NCI-H524 (cell line): ENCODE data around the gene VAX1.
"Not testable (repeated sequence)": the region's sequence is repeated elsewhere in the genome, so short reads cannot be mapped to it uniquely, and the experiment has no call there.

ENCODE experiments used
- DNase-seq, 2 experiments: peaks; one replicate each; lab custom pipeline; 2025; lab: John Stamatoyannopoulos, UW

Gene VAX1

DNA sequence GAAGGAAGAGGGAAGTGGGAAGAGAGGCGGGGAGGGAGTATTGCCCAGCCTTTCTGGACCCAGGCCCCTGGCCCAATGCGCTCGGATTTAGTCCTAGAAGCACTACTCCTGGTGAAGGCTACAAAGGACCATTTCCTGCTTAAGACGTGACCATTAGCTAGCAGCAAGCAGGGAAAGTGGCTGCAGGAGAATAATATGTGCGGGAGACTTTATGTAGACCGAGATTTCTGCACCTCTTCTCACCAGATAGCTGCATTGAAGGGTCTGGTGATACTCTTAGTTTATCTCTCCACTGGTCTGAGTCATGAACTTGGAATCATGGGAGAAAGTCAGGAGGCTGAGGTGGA, 3.1 kb downstream of the VAX1 start:
- no peak for DNase-seq

DNA sequence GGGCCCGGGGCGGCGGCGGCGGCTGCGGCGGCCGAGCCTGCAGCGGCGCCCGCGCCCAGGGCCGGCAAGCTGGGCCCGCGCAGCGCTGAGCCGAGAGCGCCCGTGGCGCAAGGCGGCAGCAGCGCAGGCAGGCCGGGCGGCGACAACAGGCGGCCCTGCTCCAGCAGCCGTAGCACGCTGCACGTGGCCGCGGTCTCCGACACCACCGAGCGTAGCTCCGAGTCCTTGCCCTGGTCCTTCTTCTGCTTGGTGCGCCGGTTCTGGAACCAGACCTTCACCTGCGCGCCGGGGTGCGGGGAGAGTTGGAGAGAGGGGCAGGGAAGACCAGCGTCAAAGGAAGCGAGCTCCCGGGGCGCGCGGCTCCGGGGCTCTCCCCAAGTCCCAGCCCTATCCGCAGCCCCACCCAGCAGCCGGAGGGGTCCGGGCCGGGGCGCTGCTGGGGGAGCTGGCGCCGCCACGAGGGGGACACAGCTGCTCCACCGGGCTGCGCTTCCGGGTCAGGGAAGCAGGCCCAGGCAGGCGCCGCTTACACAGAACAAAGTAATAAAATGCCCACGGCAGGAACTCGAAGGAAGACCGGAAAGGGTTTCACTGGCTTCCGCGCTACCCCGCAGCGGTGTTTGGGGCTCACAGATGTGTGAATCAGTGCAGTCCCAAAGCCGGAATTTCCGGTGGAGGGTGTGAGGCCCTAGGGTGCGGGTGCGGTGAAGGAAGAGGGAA, 3.6 kb downstream of the VAX1 start:
- peak in 1 of 2 experiments; percentile 7 for DNase-seq

DNA sequence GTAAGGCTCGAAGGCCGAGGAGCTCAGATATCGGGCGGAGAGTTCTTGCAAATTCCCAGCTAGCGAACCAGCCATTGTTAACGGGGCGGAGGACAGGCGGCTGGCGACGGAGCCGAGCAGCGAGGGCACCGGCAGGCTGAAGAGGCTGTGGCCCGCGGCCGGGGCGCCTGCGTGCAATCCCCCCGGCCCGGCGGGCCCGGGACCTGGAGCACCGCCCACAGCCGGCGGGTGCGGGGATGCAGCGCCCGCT, 4.1 kb downstream of the VAX1 start:
- DNase-seq, result no peak

DNA sequence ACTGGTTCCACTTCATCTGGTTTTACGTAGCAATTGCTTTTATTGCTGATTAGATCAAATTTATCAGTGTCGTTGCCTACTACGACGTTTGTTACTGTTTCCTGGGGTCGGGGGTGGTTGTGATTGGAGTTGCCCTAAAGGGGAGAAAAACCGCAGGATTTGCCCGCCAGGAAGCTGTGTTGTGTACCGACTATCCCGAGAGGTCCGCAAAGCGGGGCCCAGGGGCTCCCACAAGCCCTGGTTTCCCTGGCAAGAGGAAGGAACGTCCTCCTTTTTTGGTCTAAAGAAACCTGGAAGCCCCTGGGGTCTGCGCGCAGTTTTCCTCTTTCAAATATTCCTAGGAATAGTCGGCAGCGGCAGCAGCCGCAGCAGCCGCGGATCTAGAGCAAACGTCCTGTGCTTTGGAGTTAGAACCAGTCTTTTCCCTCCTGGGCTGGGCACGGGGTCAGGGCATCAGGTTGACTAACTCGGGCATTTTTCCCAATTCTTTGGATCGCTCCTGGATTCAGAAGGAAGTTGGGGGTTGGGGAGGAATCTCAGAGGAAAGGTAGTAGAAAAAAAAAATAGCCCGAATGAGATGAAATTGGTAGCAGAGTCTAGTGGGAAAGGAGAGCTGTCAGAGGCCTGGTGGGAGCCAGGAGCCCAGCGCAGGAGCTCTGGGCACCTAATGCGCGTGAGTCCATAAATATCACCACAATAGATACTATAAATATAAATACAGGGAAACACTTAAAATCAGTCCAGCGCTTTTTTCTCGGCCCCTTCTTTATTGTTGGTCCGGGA, 4.6 kb downstream of the VAX1 start:
- DNase-seq, result no peak

DNA sequence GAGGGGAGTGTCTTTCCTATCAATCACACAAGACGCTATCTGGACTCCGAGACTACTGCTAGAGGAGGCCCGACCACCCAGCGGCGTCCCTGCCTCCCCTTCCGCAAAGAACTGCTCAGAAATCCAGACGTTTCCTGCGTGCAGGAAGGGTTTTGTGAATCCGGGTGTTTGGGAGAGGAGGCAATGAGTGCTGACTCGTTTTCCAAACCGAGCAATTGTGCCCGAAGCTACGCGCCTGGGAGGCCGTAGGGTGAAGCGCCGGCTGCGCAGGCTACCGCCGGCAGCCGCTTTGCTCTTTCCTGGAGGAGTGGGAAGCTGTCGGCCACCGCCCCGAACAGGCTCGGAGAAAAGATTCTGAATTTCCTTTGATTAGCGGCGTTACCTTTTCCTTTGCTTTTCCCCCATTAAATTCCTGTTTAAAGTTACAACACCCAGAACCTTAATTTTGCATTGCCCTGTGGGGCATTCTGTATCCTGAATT, 5.3 kb downstream of the VAX1 start:
- no peak for DNase-seq

DNA sequence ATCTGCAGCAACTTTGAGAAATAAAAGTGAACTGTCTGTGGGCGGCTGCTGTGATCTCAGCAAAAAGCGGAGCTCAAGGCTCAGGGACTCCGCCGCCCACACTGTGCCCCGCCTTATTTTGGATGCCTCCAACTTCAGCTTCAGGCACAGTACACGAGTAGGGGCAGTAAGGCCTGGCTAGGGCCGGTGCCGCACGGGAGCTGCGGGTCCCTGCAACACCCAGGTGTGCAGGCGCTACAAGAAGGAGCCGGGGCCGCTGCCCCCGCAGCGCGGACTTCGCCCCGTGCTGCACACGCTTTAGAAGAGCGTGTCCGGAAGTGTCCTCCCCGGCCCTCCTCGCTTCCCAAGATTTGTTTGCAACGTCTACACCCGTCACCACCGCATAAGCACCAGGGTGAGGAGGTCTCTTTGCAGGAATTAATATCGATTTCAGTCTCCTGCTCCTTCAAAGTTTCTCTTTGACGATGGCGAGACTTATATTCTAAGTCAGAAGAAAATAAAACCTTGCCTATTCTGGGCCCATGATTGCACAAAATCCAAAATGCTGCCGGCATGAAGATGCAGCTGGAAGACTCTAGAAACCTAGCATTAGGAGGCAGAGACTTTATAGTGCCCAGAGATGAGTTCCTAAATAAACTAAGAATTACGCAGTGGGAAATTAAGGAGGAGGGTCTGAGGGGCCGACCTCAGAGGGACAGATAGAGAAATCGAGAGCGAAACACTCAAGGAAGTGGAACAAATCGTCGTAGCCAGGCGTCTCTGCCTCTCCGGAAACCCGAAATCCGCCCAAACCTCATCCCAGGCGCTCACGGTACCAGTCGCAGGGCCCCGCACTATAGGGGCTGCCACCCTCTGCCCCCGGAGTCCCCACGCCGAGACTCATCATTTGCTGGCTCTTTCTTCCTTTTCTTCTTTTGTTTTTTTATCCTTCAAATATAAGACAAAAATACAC, 6.4 kb downstream of the VAX1 start:
- DNase-seq, result no peak

DNA sequence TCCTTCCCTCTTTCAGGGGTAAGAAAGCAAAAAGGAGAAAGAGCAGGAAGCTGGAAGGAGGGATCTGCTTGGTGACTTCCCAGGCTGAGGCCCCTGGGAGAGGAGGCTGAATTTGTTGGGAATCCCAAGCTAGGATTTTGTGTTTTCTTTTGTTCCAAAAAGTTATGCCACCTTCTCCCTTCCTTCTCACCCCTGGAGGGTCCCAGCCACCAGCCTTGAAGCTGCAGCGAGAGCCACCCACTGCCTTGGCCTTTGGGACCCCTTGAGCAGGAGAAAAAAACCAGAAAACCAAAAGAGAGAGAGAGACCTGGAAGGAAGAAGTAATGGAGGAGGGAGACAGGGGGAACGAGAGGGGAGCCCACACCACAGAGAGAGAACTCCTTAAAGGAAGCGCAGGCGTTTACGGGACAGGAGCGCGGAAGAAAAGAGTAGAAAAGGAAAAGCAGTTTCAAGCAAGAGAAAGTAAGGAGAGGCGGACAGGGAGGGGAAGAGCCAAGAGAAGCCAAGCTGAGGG, 7.2 kb downstream of the VAX1 start:
- DNase-seq, result no peak

DNA sequence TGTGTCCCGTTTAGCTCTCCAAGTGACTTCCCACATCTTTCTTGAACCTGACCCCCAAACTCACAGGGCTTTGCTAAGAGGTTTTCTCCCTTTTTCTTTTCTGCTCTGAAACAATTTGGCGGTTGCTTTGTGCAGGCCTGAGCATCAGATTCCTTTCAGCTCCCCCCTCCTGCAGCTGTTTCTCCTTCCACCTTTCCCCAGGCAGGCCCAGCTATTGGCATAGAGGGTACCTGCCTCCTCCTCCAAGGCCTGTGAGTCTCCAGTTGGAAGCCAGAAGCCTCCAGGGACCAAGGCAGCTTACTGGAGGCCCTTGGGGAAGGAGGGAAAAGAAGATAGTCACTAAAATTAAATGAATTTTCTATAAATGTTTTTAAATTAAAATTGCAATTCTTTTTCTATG, 7.7 kb downstream of the VAX1 start:
- DNase-seq, result no peak

DNA sequence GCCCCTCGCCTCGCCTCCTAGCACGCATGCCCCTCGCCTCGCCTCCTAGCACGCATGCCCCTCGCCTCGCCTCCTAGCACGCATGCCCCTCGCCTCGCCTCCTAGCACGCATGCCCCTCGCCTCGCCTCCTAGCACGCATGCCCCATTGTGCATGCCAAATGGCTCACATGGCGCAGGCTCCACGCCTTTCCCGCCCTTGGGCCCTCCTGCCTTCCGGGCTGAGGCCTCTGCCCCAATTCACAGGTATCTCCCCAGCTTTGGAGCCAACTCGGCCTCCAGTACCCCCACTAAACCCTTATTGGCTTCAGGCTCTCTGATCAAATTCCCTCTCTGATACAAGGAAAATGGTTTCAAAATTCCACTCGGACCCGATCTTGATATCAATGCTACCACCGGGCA, 11.4 kb downstream of the VAX1 start:
- not testable (repeated sequence) for DNase-seq

DNA sequence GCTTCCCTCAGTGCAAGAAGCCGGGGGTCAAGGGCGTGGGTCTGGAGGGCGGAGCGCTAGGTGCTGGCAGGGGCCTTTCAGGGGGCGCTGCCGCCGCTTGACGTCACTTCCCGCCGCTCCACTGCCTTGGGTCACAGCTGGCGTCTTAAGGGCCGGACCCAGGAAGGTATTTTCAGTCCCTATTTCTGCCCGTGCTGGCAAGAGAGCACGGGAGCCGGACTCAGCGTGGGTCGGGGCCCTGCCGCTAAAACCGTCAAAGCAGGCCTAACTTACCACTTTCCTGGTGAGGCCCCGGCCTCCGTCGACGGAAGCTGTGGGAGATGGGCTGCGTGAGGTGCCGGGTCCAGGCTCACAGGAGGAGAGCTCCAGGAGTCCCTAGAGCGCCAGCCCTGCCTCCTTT, 12.0 kb downstream of the VAX1 start:
- no peak for DNase-seq

DNA sequence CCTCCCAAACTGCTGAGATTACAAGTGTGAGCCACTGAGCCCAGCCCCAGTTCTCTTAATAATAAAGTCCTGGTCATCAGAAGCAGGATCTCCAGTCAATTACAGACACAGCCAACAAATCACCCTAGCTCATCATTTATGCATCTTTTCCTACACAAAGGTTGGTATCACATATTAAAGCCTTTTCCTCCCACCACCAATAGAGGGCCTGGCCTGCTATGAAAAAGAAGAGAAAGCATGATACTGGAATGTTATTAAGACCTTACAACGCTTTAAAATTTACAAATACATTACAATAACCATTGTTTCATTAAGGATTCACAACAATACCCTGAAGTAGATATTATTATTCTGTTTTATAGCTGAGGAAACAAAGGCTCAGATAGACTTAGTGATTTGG, 25.9 kb downstream of the VAX1 start:
- DNase-seq, result no peak

DNA sequence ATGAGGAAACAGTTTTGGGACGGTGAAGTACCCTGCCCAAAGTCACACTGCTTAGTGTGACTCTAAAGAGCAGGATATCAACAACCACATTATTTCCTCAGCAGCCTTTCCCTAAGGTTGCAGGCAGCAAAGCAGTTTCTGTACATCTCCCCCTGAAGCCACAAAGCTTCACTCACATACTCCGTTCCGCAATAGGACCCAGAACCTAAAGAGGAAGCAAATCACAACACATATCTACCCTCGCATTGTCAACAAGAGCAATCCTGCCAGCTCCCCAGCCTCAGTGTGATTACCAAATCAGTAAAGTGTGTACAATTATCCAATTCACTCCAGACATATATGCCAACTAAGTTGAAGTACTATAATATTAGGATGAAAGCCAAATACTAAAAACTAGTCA, 30.8 kb downstream of the VAX1 start:
- no peak for DNase-seq

DNA sequence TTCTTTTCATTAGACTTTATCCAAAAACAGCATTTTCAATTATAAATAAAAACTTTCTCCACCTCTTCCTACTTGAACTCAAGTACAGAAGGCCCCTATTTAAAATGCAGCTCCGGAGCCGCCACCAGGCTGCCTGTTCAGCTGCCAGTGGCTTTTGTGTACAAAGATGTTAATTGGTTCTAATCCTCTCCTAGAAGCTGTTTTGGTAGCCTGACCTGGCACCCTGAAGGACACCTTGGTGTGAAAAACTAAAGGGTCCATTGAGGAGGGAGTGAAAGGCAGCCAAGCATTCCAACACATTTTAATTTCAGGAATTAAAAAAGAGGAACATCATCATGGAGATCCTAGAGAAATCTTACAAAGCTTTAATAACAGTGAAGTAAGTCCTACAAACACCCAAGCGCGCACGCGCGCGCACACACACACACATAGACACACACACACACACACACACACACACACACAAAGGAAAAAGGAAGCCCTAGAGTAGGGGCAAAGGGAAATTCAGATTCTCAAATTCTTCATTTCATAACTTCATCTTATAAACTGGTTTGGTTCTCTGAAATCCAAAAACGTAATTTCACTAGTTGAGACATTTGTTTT, 41.4 kb downstream of the VAX1 start:
- no peak for DNase-seq

DNA sequence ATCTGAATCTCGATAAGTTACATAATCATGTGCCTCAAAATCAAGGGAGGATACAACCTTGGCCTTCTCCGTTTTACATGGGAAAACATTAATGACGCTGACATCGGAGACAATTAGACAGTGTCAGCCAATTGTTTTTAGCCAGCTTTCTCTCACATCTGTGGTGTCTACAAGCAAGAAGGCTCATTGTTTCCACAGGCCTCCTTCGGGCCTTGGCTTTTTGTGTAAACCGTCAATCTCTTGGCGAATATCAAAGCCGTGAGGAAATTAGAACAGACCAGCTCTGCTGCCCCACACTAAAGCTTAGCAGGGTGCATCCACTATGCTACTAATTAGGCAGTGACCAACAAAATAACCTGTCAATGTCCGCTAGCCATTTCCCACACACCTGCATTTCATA, 43.2 kb downstream of the VAX1 start:
- DNase-seq, result no peak

DNA sequence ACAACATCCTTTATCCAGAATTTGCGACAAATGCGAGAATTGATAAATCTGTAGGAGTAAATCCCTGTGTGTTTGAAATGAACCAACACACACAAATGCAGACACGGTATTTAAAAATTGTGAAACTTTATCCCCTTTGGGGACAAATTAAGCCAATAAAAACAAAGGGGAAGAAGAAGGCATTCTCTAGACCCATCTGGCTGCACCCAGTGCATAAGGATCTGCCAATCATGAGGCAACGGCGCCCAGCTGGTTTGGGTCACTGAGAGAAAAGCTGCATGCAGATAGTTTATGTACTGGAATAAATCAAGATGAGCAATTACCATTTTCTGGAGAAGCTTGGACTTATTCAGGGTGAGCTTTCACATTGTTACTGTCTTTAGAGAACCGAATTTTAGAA, 45.7 kb downstream of the VAX1 start:
- peak in 1 of 2 experiments; percentile 1 for DNase-seq

DNA sequence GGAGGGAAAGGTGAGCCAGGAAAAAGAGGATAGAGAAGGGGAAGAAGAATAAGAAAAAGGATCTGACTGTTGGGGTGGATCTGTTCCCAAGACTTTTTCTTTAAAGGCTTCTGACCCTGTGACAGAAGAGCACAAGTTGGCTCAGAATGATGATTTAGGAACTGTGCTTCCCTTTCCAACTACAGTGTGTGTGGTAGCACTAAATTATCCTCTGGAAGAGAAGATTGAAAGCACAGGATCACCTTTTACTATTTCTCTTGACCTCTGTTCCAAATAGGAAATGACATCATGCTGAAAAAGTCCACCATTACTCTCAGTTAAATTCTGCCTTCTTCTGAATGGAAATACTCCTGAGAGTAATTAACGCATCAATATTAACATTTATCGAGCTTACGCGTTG, 47.2 kb downstream of the VAX1 start:
- DNase-seq, result no peak

DNA sequence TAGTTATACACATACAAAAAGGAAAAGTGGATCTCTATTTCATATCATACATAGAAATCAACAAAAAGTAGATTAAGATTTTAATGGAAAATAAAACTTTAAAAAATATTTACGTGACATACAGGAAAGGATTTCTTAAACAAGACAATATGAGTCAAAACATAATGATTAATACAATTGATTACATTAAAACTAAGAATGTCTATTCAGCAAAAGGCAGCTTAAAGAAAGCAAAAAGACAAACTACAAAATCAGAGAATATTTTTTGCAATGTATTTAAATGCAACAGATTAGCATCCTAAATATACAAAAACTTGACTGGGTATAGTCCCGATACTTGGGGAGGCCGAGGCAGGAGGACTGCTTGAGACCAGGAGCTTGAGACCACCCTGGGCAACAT, 50.5 kb downstream of the VAX1 start:
- DNase-seq, result no peak

DNA sequence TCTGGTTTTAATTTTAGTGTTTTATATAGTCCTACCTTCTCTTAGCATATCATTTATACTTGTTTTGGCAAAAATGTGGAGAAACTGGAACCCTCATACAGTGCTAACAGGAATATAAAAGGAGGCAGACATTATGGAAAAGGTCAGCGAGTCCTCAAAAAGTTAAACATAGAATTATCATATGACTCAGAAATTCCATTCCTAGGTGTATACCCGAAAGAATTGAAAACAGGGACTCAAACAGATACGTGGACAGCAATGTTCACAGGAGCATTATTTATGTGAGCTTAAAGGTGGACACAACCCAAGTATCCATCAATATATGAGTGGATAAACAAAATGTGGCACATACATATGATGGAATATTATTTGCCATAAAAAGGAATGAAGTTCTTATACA, 51.5 kb downstream of the VAX1 start:
- DNase-seq, result no peak

DNA sequence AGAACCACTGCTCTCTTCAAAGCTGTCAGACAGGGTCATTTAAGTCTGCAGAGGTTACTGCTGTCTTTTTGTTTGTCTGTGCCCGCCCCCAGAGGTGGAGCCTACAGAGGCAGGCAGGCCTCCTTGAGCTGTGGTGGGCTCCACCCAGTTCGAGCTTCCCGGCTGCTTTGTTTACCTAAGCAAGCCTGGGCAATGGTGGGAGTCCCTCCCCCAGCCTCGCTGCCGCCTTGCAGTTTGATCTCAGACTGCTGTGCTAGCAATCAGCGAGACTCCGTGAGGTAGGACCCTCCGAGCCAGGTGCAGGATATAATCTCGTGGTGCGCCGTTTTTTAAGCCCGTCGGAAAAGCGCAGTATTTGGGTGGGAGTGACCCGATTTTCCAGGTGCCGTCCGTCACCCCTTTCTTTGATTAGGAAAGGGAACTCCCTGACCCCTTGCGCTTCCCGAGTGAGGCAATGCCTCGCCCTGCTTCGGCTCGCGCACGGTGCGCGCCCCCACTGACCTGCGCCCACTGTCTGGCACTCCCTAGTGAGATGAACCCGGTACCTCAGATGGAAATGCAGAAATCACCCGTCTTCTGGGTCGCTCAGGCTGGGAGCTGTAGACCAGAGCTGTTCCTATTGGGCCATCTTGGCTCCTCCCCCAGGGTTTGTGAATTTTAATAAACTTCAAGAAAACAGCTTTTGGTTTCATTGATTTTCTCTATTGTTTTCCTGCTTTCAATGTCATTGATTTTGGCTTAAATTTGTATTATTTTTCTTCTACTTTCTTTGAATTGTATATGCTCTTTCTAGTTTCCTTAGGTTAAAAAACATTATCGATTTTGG, 53.4 kb downstream of the VAX1 start:
- not testable (repeated sequence) for DNase-seq
